Measurements from ENCODE around the gene TCP1.

- TF ChIP-seq CTCF (IDR thresholded peaks at IDR 0.05) (no peak), POLR2A (IDR thresholded peaks at IDR 0.05) (no peak)
These were observed 48.8 kb upstream of the TCP1 start for GRCh38 chr6:159838020-159838744.

Measured in lower leg skin (tissue), 3 donors.